ENCODE data around the gene EPN2.

- no peak for TF ChIP-seq POLR2A (IDR thresholded peaks at IDR 0.05)
- no peak for TF ChIP-seq CTCF (IDR thresholded peaks at IDR 0.05)
Observed at GRCh38 chr17:19320876-19321275, 83.7 kb downstream of the EPN2 start.
